SK-N-SH (cell line): ENCODE results near the gene CPT1B. TPM values are rescaled to one million over a fixed set of nuclear protein-coding genes. Genes with fewer than 3 reads are reported as not detected.

Source experiments
- CTCF ChIA-PET: fragments of 300-600, 350-600 bp; formaldehyde crosslinking; extraction: SDS; loops from one replicate; lab custom pipeline; 2021; lab: Yijun Ruan, JAX
- POLR2A ChIA-PET: fragments of 350-600 bp; sonication (Branson Sonifier 250); formaldehyde crosslinking; extraction: SDS; loops from one replicate; lab custom pipeline; 2020; ENCODE audit warnings: antibody characterized with exemption, inconsistent platforms; lab: Yijun Ruan, JAX
- DNase-seq: peaks from one replicate; pipeline ENCODE4 v3.0.0; 2012
- H2AFZ ChIP-seq: fragments of 200-600 bp; sonication (generic); 2 replicates; pipeline ENCODE4 v1.8.1; 2016; ENCODE audit warnings: antibody characterized with exemption, mild to moderate bottlenecking, low read depth
- H3F3A ChIP-seq: fragments of 200-600 bp; sonication (generic); replicated peaks from 2 replicates; pipeline ENCODE3; 2016; ENCODE audit warnings: antibody characterized with exemption, mild to moderate bottlenecking; ENCODE audit not compliant: insufficient read depth
- H3K27ac ChIP-seq, 2 experiments: fragments of 200-500 bp in 1 of 2; fragments of 200-600 bp in 1 of 2; sonication (Bioruptor generic) in 1 of 2; sonication (generic), shearing (Covaris generic) in 1 of 2; 2 replicates each; pipeline versions ENCODE4 v1.5.1 to v1.6.1; 2014 to 2016; ENCODE audit warnings: low read depth in 2 of 2, inconsistent platforms in 1 of 2, low read length in 1 of 2, mild to moderate bottlenecking in 1 of 2, mixed read lengths in 1 of 2
- H3K27me3 ChIP-seq: fragments of 200-600 bp; sonication (generic), shearing (Covaris generic); 2 replicates; pipeline ENCODE4 v1.6.1; 2016; ENCODE audit warnings: mixed run types; ENCODE audit not compliant: insufficient read depth
- H3K36me3 ChIP-seq, 2 experiments: fragments of 200-500 bp in 1 of 2; fragments of 200-600 bp in 1 of 2; sonication (Bioruptor generic) in 1 of 2; sonication (generic) in 1 of 2; replicated peaks in 1 of 2; 2 replicates each; pipeline versions ENCODE3 to v1.5.1; 2014 to 2016; ENCODE audit warnings: low read length in 1 of 2, mild to moderate bottlenecking in 1 of 2; ENCODE audit not compliant: insufficient read depth in 2 of 2, control insufficient read depth in 1 of 2
- H3K4me1 ChIP-seq, 2 experiments: fragments of 200-500 bp in 1 of 2; fragments of 200-600 bp in 1 of 2; sonication (Bioruptor generic) in 1 of 2; sonication (generic), shearing (Covaris generic) in 1 of 2; 2 replicates each; pipeline versions ENCODE4 v1.5.1 to v1.6.1; 2014 to 2016; ENCODE audit warnings: low read depth in 1 of 2, low read length in 1 of 2, mixed run types in 1 of 2; ENCODE audit not compliant: insufficient read depth in 2 of 2, control insufficient read depth in 1 of 2
- H3K4me2 ChIP-seq: fragments of 200-600 bp; sonication (generic), shearing (Covaris generic); 2 replicates; pipeline ENCODE4 v1.6.1; 2017; ENCODE audit warnings: mixed run types
- H3K4me3 ChIP-seq, 2 experiments: fragments of 200-500 bp in 1 of 2; fragments of 200-600 bp in 1 of 2; sonication (Bioruptor generic) in 1 of 2; sonication (generic), shearing (Covaris generic) in 1 of 2; 2 replicates each; pipeline versions ENCODE4 v1.5.1 to v1.8.1; 2014 to 2016; ENCODE audit warnings: low read depth in 2 of 2, inconsistent platforms in 1 of 2, low read length in 1 of 2, mild to moderate bottlenecking in 1 of 2, mixed read lengths in 1 of 2, moderate library complexity in 1 of 2
- H3K79me2 ChIP-seq: fragments of 200-600 bp; sonication (generic); 2 replicates; pipeline ENCODE4 v1.8.1; 2017; ENCODE audit warnings: mild to moderate bottlenecking; ENCODE audit not compliant: insufficient read depth
- H3K9ac ChIP-seq: fragments of 200-600 bp; sonication (generic); 2 replicates; pipeline ENCODE4 v1.6.1; 2017; ENCODE audit warnings: mixed run types
- H3K9me2 ChIP-seq: fragments of 200-600 bp; sonication (generic); 2 replicates; pipeline ENCODE4 v1.6.1; 2017; ENCODE audit warnings: mixed run types
- H3K9me3 ChIP-seq: fragments of 200-600 bp; sonication (generic); 2 replicates; pipeline ENCODE4 v1.6.1; 2017; ENCODE audit warnings: mixed run types, mild to moderate bottlenecking, moderate library complexity
- H4K20me1 ChIP-seq: fragments of 200-600 bp; sonication (generic); 2 replicates; pipeline ENCODE4 v1.6.1; 2017; ENCODE audit warnings: mild to moderate bottlenecking, mixed run types; ENCODE audit not compliant: insufficient read depth
- EP300 ChIP-seq, 2 experiments: IDR thresholded peaks; 2 replicates each; pipeline versions ENCODE4 v1.4.0 to v1.6.1; 2012; ENCODE audit warnings: borderline replicate concordance in 1 of 2, low read depth in 1 of 2, low read length in 1 of 2
- EZH2phosphoT487 ChIP-seq: fragments of 200-600 bp; sonication (generic); IDR thresholded peaks from 2 replicates; pipeline ENCODE4 v1.6.1; 2017; ENCODE audit warnings: low read depth, mixed run types, mild to moderate bottlenecking, antibody characterized with exemption, moderate library complexity, borderline replicate concordance
- GABPA ChIP-seq: IDR thresholded peaks from 2 replicates; pipeline ENCODE4 v1.4.0; 2012; ENCODE audit warnings: low read depth, mild to moderate bottlenecking
- JUND ChIP-seq: IDR thresholded peaks from 2 replicates; pipeline ENCODE4 v1.4.0; 2012
- MXI1 ChIP-seq: IDR thresholded peaks from 2 replicates; pipeline ENCODE4 v1.6.1; 2012; ENCODE audit warnings: mild to moderate bottlenecking, low read depth, low read length, improper control_type of control experiment
- RFX5 ChIP-seq: IDR thresholded peaks from 2 replicates; pipeline ENCODE4 v1.6.1; 2012; ENCODE audit warnings: mild to moderate bottlenecking, improper control_type of control experiment, low read length
- TCF12 ChIP-seq: IDR thresholded peaks from 2 replicates; pipeline ENCODE4 v1.4.0; 2012
- TEAD4 ChIP-seq: IDR thresholded peaks from 2 replicates; pipeline ENCODE4 v1.4.0; 2012; ENCODE audit warnings: mild to moderate bottlenecking, borderline replicate concordance; ENCODE audit not compliant: insufficient read depth
- WGBS: methylation state at CpG from one replicate; pipeline ENCODE4 v1.1.6; 2017; ENCODE audit warnings: low lambda C conversion rate; 5-methylcytosine and 5-hydroxymethylcytosine counted together
- polyA plus RNA-seq, 3 experiments: library from polyadenylated mRNA; depleted of rRNA; stranded (reverse); fragments of >200 nt; gene quantifications; 2 replicates each; pipeline ENCODE4 v1.2.3, GENCODE V29; 2012
- TF ChIP-seq, protein P1 (sequence below): fragments of 150-350 bp; IDR thresholded peaks from 2 replicates; pipeline ENCODE4 v1.6.1; 2017; ENCODE audit warnings: antibody characterized with exemption, low read length, low read depth, borderline replicate concordance
- TF ChIP-seq, protein P2 (sequence below): IDR thresholded peaks from 2 replicates; pipeline ENCODE4 v1.4.0; 2012; ENCODE audit warnings: low read depth, borderline replicate concordance
- TF ChIP-seq, protein P3 (sequence below): IDR thresholded peaks from 2 replicates; pipeline ENCODE4 v1.4.0; 2012; ENCODE audit warnings: low read depth, borderline replicate concordance
- TF ChIP-seq, protein P4 (sequence below): fragments of 200-600 bp; sonication (generic); IDR thresholded peaks from 2 replicates; pipeline ENCODE4 v1.6.1; 2017; ENCODE audit warnings: antibody characterized with exemption, mild to moderate bottlenecking, moderate library complexity
- TF ChIP-seq, protein P5 (sequence below): IDR thresholded peaks from 2 replicates; pipeline ENCODE4 v1.6.1; 2012; ENCODE audit warnings: mild to moderate bottlenecking, low read depth, low read length, moderate library complexity
- TF ChIP-seq, protein P6 (sequence below): IDR thresholded peaks from 2 replicates; pipeline ENCODE4 v1.4.0; 2012; ENCODE audit warnings: low read depth

Gene CPT1B
- polyA plus RNA-seq, 1 of the 3 experiments (the other 2 are of a cell fraction) = 33.2 TPM

DNA sequence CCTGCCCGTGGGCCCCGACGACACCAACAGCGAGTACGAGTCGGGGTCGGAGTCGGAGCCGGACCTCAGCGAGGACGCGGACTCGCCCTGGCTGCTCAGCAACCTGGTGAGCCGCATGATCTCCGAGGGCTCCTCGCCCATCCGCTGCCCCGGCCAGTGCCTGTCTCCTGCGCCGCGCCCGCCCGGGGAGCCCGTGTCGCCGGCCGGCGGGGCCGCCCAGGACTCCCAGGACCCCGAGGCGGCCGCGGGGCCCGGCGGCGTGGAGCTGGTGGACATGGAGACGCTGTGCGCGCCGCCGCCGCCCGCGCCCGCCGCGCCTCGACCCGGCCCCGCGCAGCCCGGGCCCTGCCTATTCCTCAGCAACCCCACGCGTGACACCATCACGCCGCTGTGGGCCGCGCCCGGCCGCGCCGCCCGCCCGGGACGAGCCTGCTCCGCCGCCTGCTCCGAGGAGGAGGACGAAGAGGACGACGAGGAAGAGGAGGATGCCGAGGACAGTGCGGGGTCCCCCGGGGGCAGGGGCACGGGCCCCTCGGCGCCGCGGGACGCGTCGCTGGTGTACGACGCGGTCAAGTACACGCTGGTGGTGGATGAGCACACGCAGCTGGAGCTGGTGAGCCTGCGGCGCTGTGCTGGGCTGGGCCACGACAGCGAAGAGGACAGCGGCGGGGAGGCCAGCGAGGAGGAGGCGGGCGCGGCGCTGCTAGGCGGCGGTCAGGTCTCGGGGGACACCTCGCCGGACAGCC, 26.2 kb upstream of the CPT1B start:
- WGBS = 93% methylated on average over 64 of the region's 103 CpGs
- no peak overlapping the region for H2AFZ ChIP-seq
- H3K9ac ChIP-seq = no peak overlapping the region
- no peaks in the 10 kb centered on the region for H3K9me2 ChIP-seq
- H3K79me2 ChIP-seq = no peaks in the 10 kb centered on the region
- peaks cover 0 to 10% of the 10 kb centered on the region in 2 experiments; a peak in 1 of 4 replicates for H3K4me1 ChIP-seq
- H3K9me3 ChIP-seq = no peaks in the 10 kb centered on the region
- H3K27ac ChIP-seq = no peak overlapping the region
- TF ChIP-seq, protein P1, sequence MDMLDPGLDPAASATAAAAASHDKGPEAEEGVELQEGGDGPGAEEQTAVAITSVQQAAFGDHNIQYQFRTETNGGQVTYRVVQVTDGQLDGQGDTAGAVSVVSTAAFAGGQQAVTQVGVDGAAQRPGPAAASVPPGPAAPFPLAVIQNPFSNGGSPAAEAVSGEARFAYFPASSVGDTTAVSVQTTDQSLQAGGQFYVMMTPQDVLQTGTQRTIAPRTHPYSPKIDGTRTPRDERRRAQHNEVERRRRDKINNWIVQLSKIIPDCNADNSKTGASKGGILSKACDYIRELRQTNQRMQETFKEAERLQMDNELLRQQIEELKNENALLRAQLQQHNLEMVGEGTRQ = no peak
- TF ChIP-seq, protein P2, sequence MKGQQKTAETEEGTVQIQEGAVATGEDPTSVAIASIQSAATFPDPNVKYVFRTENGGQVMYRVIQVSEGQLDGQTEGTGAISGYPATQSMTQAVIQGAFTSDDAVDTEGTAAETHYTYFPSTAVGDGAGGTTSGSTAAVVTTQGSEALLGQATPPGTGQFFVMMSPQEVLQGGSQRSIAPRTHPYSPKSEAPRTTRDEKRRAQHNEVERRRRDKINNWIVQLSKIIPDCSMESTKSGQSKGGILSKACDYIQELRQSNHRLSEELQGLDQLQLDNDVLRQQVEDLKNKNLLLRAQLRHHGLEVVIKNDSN = no peak
- TF ChIP-seq GABPA = no peak
- no peak for TF ChIP-seq RFX5
- no peak for TF ChIP-seq TCF12
- TF ChIP-seq, protein P3, sequence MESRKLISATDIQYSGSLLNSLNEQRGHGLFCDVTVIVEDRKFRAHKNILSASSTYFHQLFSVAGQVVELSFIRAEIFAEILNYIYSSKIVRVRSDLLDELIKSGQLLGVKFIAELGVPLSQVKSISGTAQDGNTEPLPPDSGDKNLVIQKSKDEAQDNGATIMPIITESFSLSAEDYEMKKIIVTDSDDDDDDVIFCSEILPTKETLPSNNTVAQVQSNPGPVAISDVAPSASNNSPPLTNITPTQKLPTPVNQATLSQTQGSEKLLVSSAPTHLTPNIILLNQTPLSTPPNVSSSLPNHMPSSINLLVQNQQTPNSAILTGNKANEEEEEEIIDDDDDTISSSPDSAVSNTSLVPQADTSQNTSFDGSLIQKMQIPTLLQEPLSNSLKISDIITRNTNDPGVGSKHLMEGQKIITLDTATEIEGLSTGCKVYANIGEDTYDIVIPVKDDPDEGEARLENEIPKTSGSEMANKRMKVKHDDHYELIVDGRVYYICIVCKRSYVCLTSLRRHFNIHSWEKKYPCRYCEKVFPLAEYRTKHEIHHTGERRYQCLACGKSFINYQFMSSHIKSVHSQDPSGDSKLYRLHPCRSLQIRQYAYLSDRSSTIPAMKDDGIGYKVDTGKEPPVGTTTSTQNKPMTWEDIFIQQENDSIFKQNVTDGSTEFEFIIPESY = no peak
- TF ChIP-seq MXI1 = no peak
- TF ChIP-seq EP300 (IDR thresholded peaks at IDR 0.05; ENCODE audit: borderline replicate concordance in 1 of 2, low read depth in 1 of 2, low read length in 1 of 2) = no peak
- TF ChIP-seq EZH2phosphoT487 = no peak
- TF ChIP-seq TEAD4 = no peak
- TF ChIP-seq JUND = no peak
- TF ChIP-seq, protein P4, sequence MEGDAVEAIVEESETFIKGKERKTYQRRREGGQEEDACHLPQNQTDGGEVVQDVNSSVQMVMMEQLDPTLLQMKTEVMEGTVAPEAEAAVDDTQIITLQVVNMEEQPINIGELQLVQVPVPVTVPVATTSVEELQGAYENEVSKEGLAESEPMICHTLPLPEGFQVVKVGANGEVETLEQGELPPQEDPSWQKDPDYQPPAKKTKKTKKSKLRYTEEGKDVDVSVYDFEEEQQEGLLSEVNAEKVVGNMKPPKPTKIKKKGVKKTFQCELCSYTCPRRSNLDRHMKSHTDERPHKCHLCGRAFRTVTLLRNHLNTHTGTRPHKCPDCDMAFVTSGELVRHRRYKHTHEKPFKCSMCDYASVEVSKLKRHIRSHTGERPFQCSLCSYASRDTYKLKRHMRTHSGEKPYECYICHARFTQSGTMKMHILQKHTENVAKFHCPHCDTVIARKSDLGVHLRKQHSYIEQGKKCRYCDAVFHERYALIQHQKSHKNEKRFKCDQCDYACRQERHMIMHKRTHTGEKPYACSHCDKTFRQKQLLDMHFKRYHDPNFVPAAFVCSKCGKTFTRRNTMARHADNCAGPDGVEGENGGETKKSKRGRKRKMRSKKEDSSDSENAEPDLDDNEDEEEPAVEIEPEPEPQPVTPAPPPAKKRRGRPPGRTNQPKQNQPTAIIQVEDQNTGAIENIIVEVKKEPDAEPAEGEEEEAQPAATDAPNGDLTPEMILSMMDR = no peak
- TF ChIP-seq, protein P5, sequence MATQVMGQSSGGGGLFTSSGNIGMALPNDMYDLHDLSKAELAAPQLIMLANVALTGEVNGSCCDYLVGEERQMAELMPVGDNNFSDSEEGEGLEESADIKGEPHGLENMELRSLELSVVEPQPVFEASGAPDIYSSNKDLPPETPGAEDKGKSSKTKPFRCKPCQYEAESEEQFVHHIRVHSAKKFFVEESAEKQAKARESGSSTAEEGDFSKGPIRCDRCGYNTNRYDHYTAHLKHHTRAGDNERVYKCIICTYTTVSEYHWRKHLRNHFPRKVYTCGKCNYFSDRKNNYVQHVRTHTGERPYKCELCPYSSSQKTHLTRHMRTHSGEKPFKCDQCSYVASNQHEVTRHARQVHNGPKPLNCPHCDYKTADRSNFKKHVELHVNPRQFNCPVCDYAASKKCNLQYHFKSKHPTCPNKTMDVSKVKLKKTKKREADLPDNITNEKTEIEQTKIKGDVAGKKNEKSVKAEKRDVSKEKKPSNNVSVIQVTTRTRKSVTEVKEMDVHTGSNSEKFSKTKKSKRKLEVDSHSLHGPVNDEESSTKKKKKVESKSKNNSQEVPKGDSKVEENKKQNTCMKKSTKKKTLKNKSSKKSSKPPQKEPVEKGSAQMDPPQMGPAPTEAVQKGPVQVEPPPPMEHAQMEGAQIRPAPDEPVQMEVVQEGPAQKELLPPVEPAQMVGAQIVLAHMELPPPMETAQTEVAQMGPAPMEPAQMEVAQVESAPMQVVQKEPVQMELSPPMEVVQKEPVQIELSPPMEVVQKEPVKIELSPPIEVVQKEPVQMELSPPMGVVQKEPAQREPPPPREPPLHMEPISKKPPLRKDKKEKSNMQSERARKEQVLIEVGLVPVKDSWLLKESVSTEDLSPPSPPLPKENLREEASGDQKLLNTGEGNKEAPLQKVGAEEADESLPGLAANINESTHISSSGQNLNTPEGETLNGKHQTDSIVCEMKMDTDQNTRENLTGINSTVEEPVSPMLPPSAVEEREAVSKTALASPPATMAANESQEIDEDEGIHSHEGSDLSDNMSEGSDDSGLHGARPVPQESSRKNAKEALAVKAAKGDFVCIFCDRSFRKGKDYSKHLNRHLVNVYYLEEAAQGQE = no peak
- TF ChIP-seq, protein P6, sequence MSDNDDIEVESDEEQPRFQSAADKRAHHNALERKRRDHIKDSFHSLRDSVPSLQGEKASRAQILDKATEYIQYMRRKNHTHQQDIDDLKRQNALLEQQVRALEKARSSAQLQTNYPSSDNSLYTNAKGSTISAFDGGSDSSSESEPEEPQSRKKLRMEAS = no peak
- no peak overlapping the region for H3K4me2 ChIP-seq
- POLR2A ChIA-PET = interaction anchor here (0.7 kb wide), 1 partner anchor 8 kb away, joined by 3 read pairs; no protein-coding TSS in a partner anchor
- H3K27me3 ChIP-seq = no peaks in the 10 kb centered on the region
- no peaks in the 10 kb centered on the region for H3K36me3 ChIP-seq
- H3K4me3 ChIP-seq = no peak overlapping the region
- no peaks in the 10 kb centered on the region for H3F3A ChIP-seq
- no peak for DNase-seq
- CTCF ChIA-PET = interaction anchor here (1.1 kb wide), 1 partner anchor 41 kb away, joined by 4 read pairs; the partner anchor contains the start of gene SYCE3
- H4K20me1 ChIP-seq = no peaks in the 10 kb centered on the region
